Activated CD4-positive, alpha-beta T cell treated with anti-CD3 and anti-CD28 coated beads, Interleukin-2, Interleukin-6, amounts not matched to agents 100 ng/mL and 50 ng/mL, durations not matched to agents 16 hours and 8 hours (primary cell): ENCODE data around the gene ABCD4.
"Not testable (repeated sequence)": the region's sequence is repeated elsewhere in the genome, so short reads cannot be mapped to it uniquely, and the experiment has no call there.

ENCODE experiments used
- DNase-seq: peaks from one replicate; pipeline ENCODE4 v3.0.0-alpha.2; 2020

Gene ABCD4

DNA sequence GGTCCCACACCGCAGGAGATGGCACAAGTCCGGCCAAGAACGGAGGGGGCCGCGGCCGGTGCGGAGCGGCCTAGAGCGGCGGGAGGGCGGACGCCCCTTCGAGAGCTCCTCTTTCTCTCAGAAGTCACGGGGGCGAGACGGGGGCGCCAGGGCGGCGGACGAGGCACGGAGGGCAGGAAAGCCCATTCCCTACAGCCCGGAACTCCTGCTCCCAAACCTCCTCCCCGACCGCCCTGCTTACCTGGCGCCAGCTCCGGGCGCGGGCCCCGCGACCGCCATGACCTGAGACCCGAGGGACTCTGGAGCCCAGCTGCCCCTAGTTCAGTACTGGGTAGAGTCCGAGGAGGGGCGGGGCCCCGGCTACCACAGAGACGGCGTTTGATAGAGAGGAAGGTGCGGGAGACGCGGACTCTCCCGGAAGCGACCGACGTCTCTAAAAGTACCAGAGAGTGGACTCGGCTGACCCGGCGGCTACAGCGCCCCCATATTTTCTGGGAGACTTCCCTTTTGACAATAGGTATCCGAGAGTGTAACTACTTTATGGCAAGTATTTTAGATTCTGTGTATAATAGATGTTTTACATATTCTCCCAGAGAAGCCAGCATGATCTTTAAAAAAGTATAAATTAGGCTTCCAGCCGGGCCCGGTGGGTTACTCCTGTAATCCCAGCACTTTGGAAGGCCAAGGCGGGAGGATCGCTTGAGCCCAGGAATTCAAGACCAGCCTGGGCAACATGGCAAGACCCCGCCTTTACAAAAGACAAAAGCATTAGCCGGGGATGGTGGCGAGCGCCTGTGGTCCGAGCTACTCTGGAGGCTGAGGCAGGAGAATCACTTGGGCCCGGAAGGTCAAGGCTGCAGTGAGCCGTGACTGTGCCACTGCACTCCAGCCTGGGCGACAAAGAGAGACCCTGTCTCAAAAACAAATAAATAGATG is at the start of gene ABCD4:
ABCD4 (minus strand) TSS at position 301 of the 936 bp plus-strand sequence; CDS start at position 279, 22 bp downstream.
- DNase-seq = peak; percentile 95

GRCh38 chr14:74350928-74351323 is 48.2 kb upstream of the ABCD4 start:
- DNase-seq = no peak

DNA sequence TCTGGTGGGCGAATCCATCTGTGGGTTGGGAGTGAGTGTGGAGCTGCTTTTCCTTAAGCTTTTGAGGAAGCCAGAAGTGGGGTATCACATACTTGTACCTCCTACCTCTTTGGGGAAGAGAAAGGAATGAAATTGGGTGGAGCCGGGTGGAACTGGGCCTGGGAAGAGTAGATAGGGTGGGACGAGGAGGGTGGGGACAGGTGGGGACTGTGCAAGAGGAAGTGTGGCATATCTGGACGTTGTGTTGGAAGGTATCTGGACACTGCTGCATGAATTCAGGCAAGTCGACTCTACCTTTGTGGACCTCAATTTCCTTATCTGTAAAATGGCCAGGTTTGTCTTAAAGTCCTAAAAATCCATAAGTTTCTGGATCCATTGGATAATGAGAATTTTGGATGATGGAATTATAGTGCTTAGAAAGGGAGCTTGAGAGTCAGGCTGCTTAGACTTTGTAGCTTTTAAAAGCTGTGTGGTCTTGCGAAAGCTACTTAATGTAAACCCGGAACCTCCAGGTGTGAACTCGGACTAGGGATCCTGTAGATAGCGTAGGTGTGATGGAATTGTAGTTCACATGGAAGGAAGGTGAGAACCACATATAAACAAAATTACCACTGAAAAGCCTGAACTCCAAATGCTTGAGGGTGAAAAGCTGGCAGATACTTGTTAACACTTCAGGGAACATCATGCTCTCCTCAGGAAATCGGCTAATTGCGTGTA is 47.6 kb upstream of the ABCD4 start:
- no peak for DNase-seq

- no peak for DNase-seq
Observed at GRCh38 chr14:74349757-74350156, 47.0 kb upstream of the ABCD4 start.

DNA sequence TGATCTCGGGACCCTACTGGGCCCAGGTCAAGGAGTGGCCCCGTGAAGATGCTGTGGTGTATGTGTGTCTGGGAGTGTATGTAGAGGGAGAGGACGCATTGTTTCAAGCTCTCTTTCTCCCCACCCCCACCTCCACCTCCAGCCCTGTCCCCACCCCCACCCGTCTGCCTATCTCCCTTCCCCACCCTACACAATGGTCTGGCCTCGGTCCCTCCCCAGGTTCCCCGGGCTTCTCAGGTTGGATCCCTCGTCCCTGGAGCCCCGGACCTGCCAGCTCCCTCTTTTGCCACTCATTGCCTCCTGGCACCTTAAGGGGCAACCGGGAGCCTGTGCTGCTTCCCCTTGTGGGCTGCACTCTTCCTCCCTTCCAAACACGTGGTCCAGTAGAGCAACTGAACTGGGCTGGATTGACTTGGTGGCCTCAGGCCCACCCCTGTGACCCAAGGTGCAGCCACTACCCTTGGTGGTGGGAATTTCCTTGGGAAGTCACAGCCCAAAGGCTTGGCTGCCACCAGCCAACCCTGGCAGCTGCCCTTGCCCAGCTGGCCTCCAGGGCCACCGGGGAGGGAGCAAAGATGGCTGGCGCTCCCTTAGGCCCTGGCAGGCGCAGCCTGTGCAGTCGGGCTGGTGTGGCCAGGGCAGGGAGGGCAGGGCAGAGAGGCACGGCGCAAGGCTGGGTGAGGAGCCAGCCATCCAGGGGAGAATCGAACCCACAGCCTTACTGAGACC is 46.2 kb upstream of the ABCD4 start:
- no peak for DNase-seq

- DNase-seq = no peak
Observed at GRCh38 chr14:74348241-74348734, 45.6 kb upstream of the ABCD4 start, which contains the start of gene VRTN. Gene VRTN, plus strand, starts transcription at chr14:74348471. Its CDS starts 8,313 bp downstream, at chr14:74356784.

GRCh38 chr14:74347795-74348100 is 45.0 kb upstream of the ABCD4 start:
- no peak for DNase-seq

DNA sequence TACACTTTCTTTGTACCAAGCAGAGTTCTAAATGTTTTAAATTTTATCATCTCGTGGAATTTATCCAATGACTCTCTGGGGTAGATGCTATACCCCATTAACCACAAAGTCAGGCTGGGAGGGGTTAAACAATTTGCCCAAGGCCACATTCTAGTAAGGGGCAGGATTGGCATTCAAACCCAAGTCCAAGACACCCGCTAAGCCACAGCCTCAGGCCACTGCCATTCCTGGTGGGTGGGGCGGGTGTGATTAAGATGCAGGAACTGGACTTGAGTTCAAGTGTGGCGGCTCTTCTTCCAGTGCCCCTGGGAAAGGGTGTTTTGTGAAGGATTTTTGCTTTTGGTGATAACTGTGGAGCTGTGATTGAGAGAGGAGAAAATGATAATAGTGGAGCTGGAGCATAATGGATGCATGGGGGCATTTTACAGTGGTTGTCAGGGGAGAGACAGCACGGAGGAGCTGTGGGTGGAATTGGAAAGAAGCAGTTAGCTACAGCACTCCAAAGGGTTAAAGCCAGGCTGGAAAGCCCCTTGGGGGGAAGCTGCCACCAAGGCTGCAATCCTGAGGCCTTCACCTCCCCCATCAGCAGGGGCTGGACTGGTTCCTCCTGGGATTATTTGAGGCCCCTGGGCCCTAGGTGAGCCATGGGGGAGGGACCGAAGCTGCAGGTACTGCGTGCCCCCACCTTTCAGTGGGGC is 44.5 kb upstream of the ABCD4 start:
- DNase-seq = no peak

DNA sequence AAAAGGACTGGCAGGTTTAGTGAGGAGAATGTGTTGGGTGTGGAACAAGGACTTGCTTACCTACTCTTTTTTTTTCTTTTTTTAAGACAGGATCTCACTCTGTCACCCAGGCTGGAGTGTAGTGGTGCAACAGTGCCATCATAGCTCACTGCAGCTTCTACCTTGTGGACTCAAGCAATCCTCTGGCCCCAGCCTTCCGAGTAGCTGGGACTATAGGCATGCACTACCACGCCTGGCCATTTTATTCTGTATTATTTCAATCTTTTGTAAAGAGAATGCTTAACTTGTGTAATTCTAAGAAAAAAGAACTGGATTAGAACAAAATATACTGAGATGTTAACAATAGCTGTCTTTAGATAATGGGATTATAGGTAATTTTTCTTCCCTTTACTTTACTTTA is 43.6 kb upstream of the ABCD4 start:
- no peak for DNase-seq

GRCh38 chr14:74333909-74334308 is 31.2 kb upstream of the ABCD4 start:
- DNase-seq = no peak

DNA sequence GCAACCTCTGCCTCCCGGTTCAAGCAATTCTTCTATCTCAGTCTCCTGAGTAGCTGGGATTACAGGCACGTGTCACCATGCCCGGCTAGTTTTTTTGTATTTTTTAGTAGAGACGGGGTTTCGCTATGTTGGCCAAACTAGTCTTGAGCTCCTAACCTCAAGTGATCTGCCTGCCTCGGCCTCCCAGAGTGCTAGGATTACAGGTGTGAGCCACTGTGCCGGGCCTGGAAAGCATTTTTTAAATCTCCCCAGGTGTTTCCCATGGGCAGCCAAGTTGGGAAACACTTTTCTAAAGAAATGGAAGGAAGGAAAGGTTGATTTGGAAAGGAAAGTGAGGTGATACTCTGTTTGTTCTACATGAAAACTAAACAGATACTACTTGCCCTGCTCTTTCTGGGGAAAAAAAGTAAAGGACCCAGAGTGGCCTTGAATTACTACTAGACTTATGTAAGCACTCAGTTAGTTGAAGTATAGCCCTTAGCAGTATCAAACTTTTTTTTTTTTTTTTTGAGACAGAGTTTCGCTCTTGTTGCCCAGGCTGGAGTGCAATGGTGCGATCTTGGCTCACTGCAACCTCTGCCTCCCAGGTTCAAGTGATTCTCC is 27.3 kb upstream of the ABCD4 start:
- not testable (repeated sequence) for DNase-seq

- no peak for DNase-seq
Observed at GRCh38 chr14:74326369-74327152, 23.8 kb upstream of the ABCD4 start.

- no peak for DNase-seq
Observed at GRCh38 chr14:74325446-74325845, 22.7 kb upstream of the ABCD4 start.

GRCh38 chr14:74324931-74325361 is 22.2 kb upstream of the ABCD4 start:
- peak; percentile 10 for DNase-seq

- no peak for DNase-seq
Observed at GRCh38 chr14:74314576-74314975, 11.8 kb upstream of the ABCD4 start.

GRCh38 chr14:74313601-74314000 is 10.9 kb upstream of the ABCD4 start:
- no peak for DNase-seq

DNA sequence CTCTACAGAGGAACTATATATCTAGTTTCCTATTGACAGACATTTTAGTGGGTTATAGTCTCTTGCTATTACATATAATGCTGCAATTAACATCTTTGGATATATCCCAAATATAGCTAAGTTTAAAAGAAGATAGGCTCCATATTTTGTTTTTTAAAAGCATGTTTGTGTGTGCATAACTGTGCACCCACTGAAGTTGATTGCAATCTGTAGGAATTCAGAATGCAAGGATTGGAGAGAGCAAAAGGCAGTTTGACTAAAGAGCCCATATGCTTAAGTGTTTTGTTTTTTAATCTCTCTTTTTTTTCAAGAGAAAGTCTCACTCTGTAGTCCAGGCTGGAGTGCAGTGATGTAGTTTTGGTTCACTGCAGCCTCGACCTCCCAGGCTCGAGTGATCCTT is 9.4 kb upstream of the ABCD4 start:
- DNase-seq = no peak

- DNase-seq = no peak
Observed at GRCh38 chr14:74309125-74310022, 6.6 kb upstream of the ABCD4 start.

DNA sequence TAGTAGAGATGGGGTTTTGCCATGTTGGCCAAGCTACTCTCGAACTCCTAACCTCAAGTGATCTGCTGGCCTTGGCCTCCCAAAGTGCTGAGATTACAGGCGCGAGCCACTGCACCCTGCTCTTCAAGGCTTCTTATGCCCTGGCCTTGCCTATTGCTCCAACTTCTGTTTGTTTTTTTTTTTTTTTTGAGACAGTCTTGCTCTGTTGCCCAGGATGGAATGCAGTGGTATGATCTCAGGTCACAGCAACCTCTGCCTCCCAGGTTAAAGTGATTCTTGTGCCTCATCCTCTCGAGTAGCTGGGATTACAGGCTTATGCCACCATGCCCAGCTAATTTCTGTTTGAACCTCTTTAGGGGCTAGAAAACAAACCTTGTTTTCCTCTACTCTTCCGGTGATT is 6.0 kb upstream of the ABCD4 start:
- DNase-seq = no peak

GRCh38 chr14:74302152-74302628 is 544 bp downstream of the ABCD4 start:
- peak; percentile 66 for DNase-seq
